Measurements from ENCODE around the gene SPOCK2.

DNA sequence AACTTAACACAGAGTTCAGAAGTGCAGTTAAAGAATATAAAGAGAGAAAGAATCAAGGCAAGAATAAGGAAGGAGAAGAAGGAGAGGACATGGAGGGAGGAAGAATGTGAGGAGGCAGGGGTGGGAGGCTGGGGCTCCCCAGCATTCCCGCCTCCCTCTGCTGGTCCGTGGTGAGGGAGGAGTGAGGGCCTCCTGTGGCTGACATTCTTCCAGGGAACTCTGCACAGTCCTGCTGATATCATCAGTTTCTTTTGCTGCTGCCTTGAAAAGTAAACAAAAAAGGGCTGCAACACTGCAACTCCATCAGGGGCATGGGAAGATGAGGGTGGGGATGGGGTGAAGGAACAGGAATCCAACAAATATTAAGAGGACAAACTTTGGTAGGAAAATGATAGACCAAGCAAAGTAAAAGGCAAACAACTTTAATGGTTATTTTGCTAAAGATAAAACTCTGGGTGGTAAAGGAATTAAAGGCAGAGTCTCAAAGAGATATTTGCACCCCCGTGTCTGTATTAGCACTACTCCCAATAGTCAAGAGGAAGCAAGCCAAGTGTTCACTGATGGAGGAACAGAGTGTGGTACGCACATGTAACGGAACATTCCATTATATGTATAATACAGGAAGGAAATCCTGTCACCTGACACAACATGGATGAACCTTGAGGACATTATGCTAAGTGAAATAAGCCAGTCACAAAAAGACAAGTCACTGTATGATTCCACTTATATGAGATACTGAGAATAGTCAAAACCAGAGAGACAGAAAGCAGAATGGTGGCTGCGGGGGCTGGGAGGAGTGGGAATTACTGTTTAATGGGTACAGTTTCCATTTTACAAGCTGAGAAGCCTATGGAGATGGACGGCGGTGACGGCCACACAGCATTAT is 8.0 kb upstream of the SPOCK2 start:
- TF ChIP-seq POLR2AphosphoS5 (IDR thresholded peaks at IDR 0.05) = no peak
- TF ChIP-seq, protein P1, sequence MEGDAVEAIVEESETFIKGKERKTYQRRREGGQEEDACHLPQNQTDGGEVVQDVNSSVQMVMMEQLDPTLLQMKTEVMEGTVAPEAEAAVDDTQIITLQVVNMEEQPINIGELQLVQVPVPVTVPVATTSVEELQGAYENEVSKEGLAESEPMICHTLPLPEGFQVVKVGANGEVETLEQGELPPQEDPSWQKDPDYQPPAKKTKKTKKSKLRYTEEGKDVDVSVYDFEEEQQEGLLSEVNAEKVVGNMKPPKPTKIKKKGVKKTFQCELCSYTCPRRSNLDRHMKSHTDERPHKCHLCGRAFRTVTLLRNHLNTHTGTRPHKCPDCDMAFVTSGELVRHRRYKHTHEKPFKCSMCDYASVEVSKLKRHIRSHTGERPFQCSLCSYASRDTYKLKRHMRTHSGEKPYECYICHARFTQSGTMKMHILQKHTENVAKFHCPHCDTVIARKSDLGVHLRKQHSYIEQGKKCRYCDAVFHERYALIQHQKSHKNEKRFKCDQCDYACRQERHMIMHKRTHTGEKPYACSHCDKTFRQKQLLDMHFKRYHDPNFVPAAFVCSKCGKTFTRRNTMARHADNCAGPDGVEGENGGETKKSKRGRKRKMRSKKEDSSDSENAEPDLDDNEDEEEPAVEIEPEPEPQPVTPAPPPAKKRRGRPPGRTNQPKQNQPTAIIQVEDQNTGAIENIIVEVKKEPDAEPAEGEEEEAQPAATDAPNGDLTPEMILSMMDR (IDR thresholded peaks at IDR 0.05 in 8 of 11, conservative IDR thresholded peaks at IDR 0.05 in 3 of 11) = no peak
- no peak for TF ChIP-seq POLR2A (IDR thresholded peaks at IDR 0.05)

All from spleen (tissue), 7 donors.